Endothelial cell of umbilical vein (primary cell): ENCODE measurements around the gene PDPN. TPM values are rescaled to one million over a fixed set of nuclear protein-coding genes. Genes with fewer than 3 reads are reported as not detected.

ENCODE experiments used
- BruUV-seq: library from RNA; stranded (reverse); fragments of 400-500 nt; replicated peaks from 2 replicates; lab custom pipeline; 2021; lab: Mats Ljungman, UMichigan
- CTCF ChIA-PET: fragments of 300-600, 350-600 bp; sonication (Branson Sonifier 250); formaldehyde crosslinking; loops from one replicate; lab custom pipeline; 2021; ENCODE audit warnings: antibody characterized with exemption, inconsistent platforms; lab: Charles Lee
- POLR2A ChIA-PET: fragments of 300-600, 350-600 bp; sonication (Branson Sonifier 250); formaldehyde crosslinking; loops from one replicate; lab custom pipeline; 2021; ENCODE audit warnings: antibody characterized with exemption, inconsistent platforms; lab: Charles Lee
- DNase-seq: peaks from one replicate; pipeline ENCODE4 v3.0.0-alpha.2; 2011; ENCODE audit warnings: low read depth, low spot score
- FAIRE-seq: peaks from 2 replicates; lab custom pipeline; 2011; peaks lifted over from hg19 to GRCh38; lab: Jason Lieb, UNC
- H2AFZ ChIP-seq: 2 replicates; pipeline ENCODE4 v1.6.0; 2012; ENCODE audit warnings: low read depth, low read length, control low read depth, inconsistent platforms
- H3K27ac ChIP-seq: 2 replicates; pipeline ENCODE4 v1.5.1; 2011; ENCODE audit warnings: low read depth, mild to moderate bottlenecking, control low read depth, low read length, moderate library complexity; ENCODE audit not compliant: insufficient read depth
- H3K27me3 ChIP-seq, 2 experiments: 2 replicates each; pipeline versions ENCODE4 v1.6.0 to v1.6.1; 2011; ENCODE audit warnings: low read length in 2 of 2, mixed read lengths in 1 of 2; ENCODE audit not compliant: control insufficient read depth in 2 of 2, insufficient read depth in 2 of 2
- H3K36me3 ChIP-seq, 2 experiments: 2 replicates in 1 of 2; 3 replicates in 1 of 2; pipeline ENCODE4 v1.5.1; 2011; ENCODE audit warnings: low read length in 2 of 2, mild to moderate bottlenecking in 1 of 2, moderate library complexity in 1 of 2; ENCODE audit not compliant: control insufficient read depth in 2 of 2, insufficient read depth in 2 of 2; ENCODE audit errors: extremely low read depth in 1 of 2
- H3K4me1 ChIP-seq: 3 replicates; pipeline ENCODE4 v1.5.1; 2011; ENCODE audit warnings: mild to moderate bottlenecking, low read length; ENCODE audit not compliant: control insufficient read depth, insufficient read depth; ENCODE audit errors: extremely low read depth
- H3K4me2 ChIP-seq: 2 replicates; pipeline ENCODE4 v1.6.1; 2011; ENCODE audit warnings: low read length, control low read depth, mixed read lengths; ENCODE audit not compliant: insufficient read depth
- H3K4me3 ChIP-seq, 3 experiments: fragments of 200-600 bp in 1 of 3; sonication (generic), shearing (Covaris generic) in 1 of 3; replicated peaks in 1 of 3; 2 replicates each; pipeline ENCODE4 v1.5.1; 2011 to 2016; ENCODE audit warnings: control low read depth in 3 of 3, low read length in 3 of 3, mild to moderate bottlenecking in 2 of 3, inconsistent platforms in 1 of 3, low read depth in 1 of 3, moderate library complexity in 1 of 3; ENCODE audit not compliant: insufficient read depth in 1 of 3
- H3K79me2 ChIP-seq: 2 replicates; pipeline ENCODE4 v1.6.0; 2012; ENCODE audit warnings: low read length, inconsistent platforms; ENCODE audit not compliant: control insufficient read depth, insufficient read depth
- H3K9ac ChIP-seq: replicated peaks from 2 replicates; pipeline ENCODE3; 2011; ENCODE audit warnings: low read length, control low read depth; ENCODE audit not compliant: insufficient read depth; ENCODE audit errors: extremely low read depth
- H3K9me1 ChIP-seq: replicated peaks from 3 replicates; pipeline ENCODE4 v1.6.0; 2011; ENCODE audit warnings: mild to moderate bottlenecking, low read length; ENCODE audit not compliant: control insufficient read depth, insufficient read depth; ENCODE audit errors: extremely low read depth
- H3K9me3 ChIP-seq: replicated peaks from 2 replicates; pipeline ENCODE4 v1.5.1; 2012; ENCODE audit warnings: low read length, inconsistent platforms; ENCODE audit not compliant: control insufficient read depth, insufficient read depth
- H4K20me1 ChIP-seq: replicated peaks from 2 replicates; pipeline ENCODE3; 2011; ENCODE audit warnings: mild to moderate bottlenecking, low read length; ENCODE audit not compliant: control insufficient read depth, insufficient read depth; ENCODE audit errors: extremely low read depth
- EZH2 ChIP-seq: IDR thresholded peaks from 2 replicates; pipeline ENCODE4 v1.6.1; 2012; ENCODE audit warnings: borderline replicate concordance, low read depth, mild to moderate bottlenecking, moderate library complexity, low read length, inconsistent platforms; ENCODE audit not compliant: severe bottlenecking
- FOS ChIP-seq: IDR thresholded peaks from 2 replicates; pipeline ENCODE4 v1.6.1; 2011; ENCODE audit warnings: mild to moderate bottlenecking, low read length, moderate library complexity, borderline replicate concordance; ENCODE audit not compliant: insufficient read depth
- GATA2 ChIP-seq: IDR thresholded peaks from 2 replicates; pipeline ENCODE4 v1.7.0; 2011; ENCODE audit warnings: low read depth, mild to moderate bottlenecking, moderate library complexity, mixed read lengths, low read length; ENCODE audit not compliant: insufficient read length, insufficient read depth
- JUN ChIP-seq: IDR thresholded peaks from 2 replicates; pipeline ENCODE4 v1.6.1; 2011; ENCODE audit warnings: borderline replicate concordance, low read depth; ENCODE audit not compliant: insufficient read length, insufficient read depth
- MYC ChIP-seq: IDR thresholded peaks from one replicate; pipeline ENCODE4 v1.6.1; 2011; ENCODE audit warnings: mild to moderate bottlenecking, low read depth, low read length
- POLR2A ChIP-seq: IDR thresholded peaks from 2 replicates; pipeline ENCODE4 v1.6.1; 2012; ENCODE audit warnings: low read depth, mild to moderate bottlenecking, control low read depth, low read length
- POLR2AphosphoS5 ChIP-seq: IDR thresholded peaks from 2 replicates; pipeline ENCODE4 v1.6.1; 2012; ENCODE audit warnings: low read depth, mild to moderate bottlenecking, control low read depth, low read length, moderate library complexity; ENCODE audit not compliant: insufficient read depth
- dilution Hi-C: fragments of 300-500 bp; cut with MboI; formaldehyde crosslinking; loops from one replicate; pipeline ENCODE4 v1.15.0; 2019; ENCODE audit warnings: low sequenced_read_pairs; ENCODE audit not compliant: extremely low pct_ligation_motif_present
- intact Hi-C: fragments of 100-400 bp; cut with micrococcal nuclease; formaldehyde crosslinking; loops from one replicate; pipeline ENCODE4 v1.10.0; 2022
- polyA plus RNA-seq, 4 experiments: library from polyadenylated mRNA; depleted of rRNA in 3 of 4; stranded (reverse) in 3 of 4; unstranded in 1 of 4; fragments of >200 nt; gene quantifications; 2 replicates each; pipeline versions ENCODE4 v1.2.1 to v1.2.3, GENCODE V29; 2011 to 2012; ENCODE audit warnings: missing spikeins in 1 of 4
- total RNA-seq: library from RNA; stranded (reverse); gene quantifications from 2 replicates; pipeline ENCODE4 v1.2.3, GENCODE V29; 2021
- TF ChIP-seq, protein P1 (sequence below), 2 donors: IDR thresholded peaks; 1 replicate in 1 of 2; 2 replicates in 1 of 2; pipeline ENCODE4 v1.5.1; 2011; ENCODE audit warnings: low read length in 2 of 2, mild to moderate bottlenecking in 2 of 2, moderate library complexity in 2 of 2, control low read depth in 1 of 2, inconsistent platforms in 1 of 2, low read depth in 1 of 2; ENCODE audit not compliant: insufficient read depth in 1 of 2; ENCODE audit errors: extremely low read depth in 1 of 2
- TF ChIP-seq, protein P2 (sequence below): IDR thresholded peaks from 2 replicates; pipeline ENCODE4 v1.6.1; 2011; ENCODE audit not compliant: insufficient read depth, insufficient read length

PDPN gene
- total and polyA plus RNA-seq, 2 donors (not counting 3 experiments of a cell fraction or from before 2014, with no cell fraction given): not detected

GRCh38 chr1:13577846-13578245 lies 5.8 kb upstream of the PDPN start:
- DNase-seq (no peak), FAIRE-seq (no peak)
- H3K79me2 ChIP-seq: no peaks in the 10 kb centered on the region
- no TSS peak for BruUV-seq
- no peaks in the 10 kb centered on the region for H3K9me1 ChIP-seq
- ChIA-PET CTCF (no interaction called here), POLR2A (no interaction called here)
- H2AFZ ChIP-seq: no peak overlapping the region
- TF ChIP-seq, protein P1, sequence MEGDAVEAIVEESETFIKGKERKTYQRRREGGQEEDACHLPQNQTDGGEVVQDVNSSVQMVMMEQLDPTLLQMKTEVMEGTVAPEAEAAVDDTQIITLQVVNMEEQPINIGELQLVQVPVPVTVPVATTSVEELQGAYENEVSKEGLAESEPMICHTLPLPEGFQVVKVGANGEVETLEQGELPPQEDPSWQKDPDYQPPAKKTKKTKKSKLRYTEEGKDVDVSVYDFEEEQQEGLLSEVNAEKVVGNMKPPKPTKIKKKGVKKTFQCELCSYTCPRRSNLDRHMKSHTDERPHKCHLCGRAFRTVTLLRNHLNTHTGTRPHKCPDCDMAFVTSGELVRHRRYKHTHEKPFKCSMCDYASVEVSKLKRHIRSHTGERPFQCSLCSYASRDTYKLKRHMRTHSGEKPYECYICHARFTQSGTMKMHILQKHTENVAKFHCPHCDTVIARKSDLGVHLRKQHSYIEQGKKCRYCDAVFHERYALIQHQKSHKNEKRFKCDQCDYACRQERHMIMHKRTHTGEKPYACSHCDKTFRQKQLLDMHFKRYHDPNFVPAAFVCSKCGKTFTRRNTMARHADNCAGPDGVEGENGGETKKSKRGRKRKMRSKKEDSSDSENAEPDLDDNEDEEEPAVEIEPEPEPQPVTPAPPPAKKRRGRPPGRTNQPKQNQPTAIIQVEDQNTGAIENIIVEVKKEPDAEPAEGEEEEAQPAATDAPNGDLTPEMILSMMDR (IDR thresholded peaks at IDR 0.05; ENCODE audit: extremely low read depth in 1 of 2, insufficient read depth in 1 of 2, low read depth in 1 of 2, low read length in 2 of 2): no peak
- TF ChIP-seq EZH2 (no peak), JUN (no peak), POLR2AphosphoS5 (no peak)
- TF ChIP-seq, protein P2, sequence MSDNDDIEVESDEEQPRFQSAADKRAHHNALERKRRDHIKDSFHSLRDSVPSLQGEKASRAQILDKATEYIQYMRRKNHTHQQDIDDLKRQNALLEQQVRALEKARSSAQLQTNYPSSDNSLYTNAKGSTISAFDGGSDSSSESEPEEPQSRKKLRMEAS: no peak
- no peak overlapping the region for H3K9ac ChIP-seq
- H3K4me1 ChIP-seq: no peaks in the 10 kb centered on the region
- H3K4me3 ChIP-seq: no peak overlapping the region
- H3K27ac ChIP-seq: no peak overlapping the region
- no peaks in the 10 kb centered on the region for H4K20me1 ChIP-seq
- no peaks in the 10 kb centered on the region for H3K36me3 ChIP-seq
- dilution Hi-C loops (no loop called here), intact Hi-C loops (no loop called here)
- H3K27me3 ChIP-seq: no peaks in the 10 kb centered on the region
- no peak overlapping the region for H3K4me2 ChIP-seq
- H3K9me3 ChIP-seq: no peaks in the 10 kb centered on the region

DNA sequence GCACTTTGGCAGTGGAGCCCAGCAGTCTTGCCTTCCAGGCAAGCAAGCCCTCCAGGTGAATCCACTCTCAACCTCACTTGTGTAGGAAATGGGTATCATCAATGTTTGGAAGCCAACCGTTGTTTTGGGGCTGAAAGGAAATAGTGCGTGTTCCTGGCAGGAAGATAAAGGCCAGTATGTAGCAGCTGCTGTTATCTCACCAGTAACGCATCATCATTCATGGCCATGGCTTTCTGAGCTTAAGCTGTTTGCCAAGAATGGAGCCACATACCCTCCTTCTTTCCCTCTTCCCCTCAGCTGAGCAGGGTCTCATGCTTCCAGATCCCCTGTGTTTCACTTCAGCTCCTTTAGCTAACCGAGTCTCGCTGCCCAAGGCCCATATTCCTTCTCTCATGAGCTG lies 2.2 kb upstream of the PDPN start:
- Histone ChIP-seq H3K27ac (no peak overlapping the region), H4K20me1 (no peaks in the 10 kb centered on the region), H3K4me3 (no peak overlapping the region), H3K9me1 (no peaks in the 10 kb centered on the region), H2AFZ (no peak overlapping the region), H3K4me1 (no peaks in the 10 kb centered on the region), H3K9ac (no peak overlapping the region), H3K4me2 (no peak overlapping the region), H3K79me2 (no peaks in the 10 kb centered on the region), H3K27me3 (no peaks in the 10 kb centered on the region), H3K36me3 (no peaks in the 10 kb centered on the region), H3K9me3 (no peaks in the 10 kb centered on the region)
- no peak for TF ChIP-seq JUN
- no peak for TF ChIP-seq POLR2AphosphoS5
- no peak for TF ChIP-seq MYC
- no peak for TF ChIP-seq POLR2A
- no peak for TF ChIP-seq FOS
- TF ChIP-seq GATA2: no peak
- no peak for TF ChIP-seq EZH2
- TF ChIP-seq, protein P2: no peak
- TF ChIP-seq, protein P1 (IDR thresholded peaks at IDR 0.05; ENCODE audit: extremely low read depth in 1 of 2, insufficient read depth in 1 of 2, low read depth in 1 of 2, low read length in 2 of 2): no peak
- dilution Hi-C loops: no loop called here
- DNase-seq: no peak
- ChIA-PET CTCF (no interaction called here), POLR2A (no interaction called here)
- FAIRE-seq: no peak
- intact Hi-C loops: no loop called here
- no TSS peak for BruUV-seq
